Left renal pelvis (tissue), 4 donors: ENCODE data around the gene SYNPO2. TPM values are rescaled to one million over a fixed set of nuclear protein-coding genes. Genes with fewer than 3 reads are reported as not detected.
A peak's percentile ranks its signal among the peaks of the same experiment; 100 is the strongest.
"Not testable (repeated sequence)": the region's sequence is repeated elsewhere in the genome, so short reads cannot be mapped to it uniquely, and the experiment has no call there.

Experiments used
- DNase-seq, 4 donors: peaks; one replicate each; pipeline ENCODE4 v3.0.0-alpha.2; 2013; ENCODE audit warnings: low read depth in 4 of 4, low spot score in 3 of 4
- polyA plus RNA-seq, 4 donors: library from polyadenylated mRNA; unstranded; fragments of 120-200 nt; gene quantifications; one replicate each; pipeline ENCODE4 v1.2.1, GENCODE V29; 2013; ENCODE audit not compliant: insufficient read length in 4 of 4

SYNPO2 gene
- polyA plus RNA-seq, 4 donors, result 4.6 to 28.2 (median 14.5) TPM

DNA sequence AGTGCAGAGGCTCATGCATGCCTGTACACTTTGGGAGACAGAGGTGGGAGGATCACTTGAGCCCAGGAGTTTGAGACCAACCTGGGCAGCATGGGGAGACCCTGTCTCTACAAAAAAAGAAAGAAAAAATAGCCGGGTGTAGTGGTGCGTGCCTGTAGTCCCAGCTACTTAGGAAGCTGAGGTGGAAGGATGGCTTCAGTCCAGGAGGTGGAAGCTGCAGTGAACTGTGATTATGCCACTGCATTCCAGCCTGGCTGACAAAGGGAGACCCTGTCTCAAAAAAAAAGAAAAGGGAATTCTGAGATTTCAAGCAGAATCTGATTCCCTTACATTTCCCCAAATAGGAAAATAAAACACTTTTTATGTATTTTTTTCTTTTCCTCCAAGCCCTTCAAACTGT, 83.5 kb downstream of the SYNPO2 start:
- no peak for DNase-seq

DNA sequence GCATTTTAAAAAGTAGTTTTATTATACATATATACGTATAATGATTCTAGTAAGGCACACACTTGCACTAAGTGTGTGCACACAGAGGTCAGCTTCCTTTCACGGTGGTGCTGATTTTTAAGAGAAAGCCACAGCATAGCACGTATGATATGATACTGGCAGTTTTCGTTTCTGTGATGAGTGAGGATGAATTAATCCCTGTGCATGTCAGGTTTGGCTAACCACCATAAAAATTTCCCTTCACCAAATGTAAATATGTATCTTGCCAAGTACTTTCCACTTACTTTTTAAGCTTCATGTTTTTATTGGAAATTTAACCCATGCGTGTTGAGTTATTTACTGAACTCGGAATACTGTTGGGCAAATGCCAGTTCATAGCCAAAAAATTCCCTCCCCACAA, 84.6 kb downstream of the SYNPO2 start:
- no peak for DNase-seq

DNA sequence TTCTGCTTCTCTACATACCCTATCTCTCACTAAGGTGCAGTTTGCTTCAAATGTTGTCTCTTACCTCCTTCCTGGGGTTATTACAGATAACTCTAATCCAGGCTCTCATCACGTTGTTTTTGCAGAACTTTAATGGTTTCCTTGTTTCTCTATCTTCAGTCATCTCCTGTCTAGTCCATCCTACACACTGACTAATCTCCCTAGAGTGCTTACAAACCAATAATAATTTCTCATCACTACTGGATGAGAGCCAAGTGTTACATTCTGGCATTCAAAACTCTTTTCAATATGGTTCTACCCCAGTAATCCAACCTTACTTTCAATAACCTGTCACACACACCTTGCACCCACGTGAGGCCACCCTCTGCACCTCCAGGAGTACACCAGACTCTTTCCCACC, 86.1 kb downstream of the SYNPO2 start:
- no peak for DNase-seq

DNA sequence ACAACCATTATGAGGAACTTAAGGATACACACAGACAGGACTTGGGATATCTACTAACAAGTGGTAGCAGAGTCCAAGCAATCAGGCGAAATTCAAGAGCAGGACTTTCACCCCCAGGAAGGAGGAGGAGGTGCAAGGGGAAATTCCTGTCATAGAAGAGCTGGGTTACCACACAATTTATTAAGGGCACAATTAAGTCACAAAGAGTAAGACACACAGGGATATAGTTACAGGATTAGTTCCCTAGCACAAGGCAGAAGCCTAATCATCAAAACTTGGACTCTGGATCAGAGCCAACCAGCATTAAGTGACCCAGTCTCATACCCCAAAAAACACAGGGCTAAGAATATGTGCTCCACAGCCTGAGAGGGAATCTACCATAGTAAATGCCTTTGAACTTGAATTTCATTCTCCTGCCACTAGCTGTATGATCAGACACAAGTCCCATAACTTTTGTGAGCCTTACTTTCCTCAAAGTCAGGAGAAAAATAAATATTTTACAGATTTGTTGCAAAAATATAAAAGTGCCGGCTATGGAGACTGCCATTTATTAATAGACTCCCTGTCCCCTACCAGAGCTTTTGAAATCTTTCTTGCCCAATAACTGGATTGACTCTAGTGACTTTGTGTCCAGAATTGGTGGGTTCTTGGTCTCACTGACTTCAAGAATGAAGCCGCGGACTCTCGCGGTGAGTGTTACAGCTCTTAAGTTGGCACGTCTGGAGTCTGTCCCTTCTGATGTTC, 87.0 kb downstream of the SYNPO2 start:
- DNase-seq, result no peak

DNA sequence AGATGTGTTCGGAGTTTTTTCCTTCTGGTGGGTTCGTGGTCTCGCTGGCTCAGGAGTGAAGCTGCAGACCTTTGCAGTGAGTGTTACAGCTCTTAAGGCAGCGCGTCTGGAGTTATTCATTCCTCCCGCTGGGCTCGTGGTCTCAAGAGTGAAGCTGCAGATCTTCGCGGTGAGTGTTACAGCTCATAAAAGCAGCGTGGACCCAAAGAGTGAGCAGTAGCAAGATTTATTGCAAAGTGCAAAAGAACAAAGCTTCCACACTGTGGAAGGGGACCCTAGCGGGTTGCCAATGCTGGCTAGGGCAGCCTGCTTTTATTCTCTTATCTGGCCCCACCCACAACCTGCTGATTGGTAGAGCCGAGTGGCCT, 87.5 kb downstream of the SYNPO2 start:
- DNase-seq, result not testable (repeated sequence)

DNA sequence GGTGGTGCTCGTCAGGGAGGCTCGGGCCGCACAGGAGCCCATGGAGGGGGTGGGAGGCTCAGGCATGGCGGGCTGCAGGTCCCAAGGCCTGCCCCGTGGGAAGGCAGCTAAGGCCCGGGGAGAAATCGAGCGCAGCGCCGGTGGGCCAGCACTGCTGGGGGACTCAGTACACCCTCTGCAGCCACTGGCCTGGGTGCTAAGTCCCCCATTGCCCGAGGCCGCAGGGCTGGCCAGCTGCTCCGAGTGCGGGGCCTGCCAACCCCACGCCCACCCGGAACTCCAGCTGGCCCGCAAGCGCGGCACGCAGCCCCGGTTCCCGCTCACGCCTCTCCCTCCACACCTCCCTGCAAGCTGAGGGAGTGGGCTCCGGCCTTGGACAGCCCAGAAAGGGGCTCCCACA, 88.4 kb downstream of the SYNPO2 start:
- DNase-seq, result not testable (repeated sequence)

DNA sequence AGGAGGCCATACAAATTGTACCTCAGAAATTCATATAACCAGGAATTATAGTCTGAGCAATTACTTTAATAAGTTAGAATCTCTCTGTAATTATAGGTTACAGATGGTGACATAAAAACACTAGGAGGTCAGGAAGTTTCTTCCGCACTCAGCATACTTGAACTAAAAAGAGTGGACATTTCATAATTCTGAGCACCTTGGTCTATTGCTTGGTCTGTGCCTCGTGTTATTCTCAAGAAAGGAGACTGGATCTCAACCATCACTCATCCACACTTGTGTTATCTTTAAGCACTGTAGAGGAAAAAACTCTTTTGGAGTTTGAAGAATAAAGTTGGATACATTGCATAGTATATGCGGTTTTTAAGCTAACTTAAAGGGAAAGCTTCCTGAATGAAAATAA, 91.1 kb downstream of the SYNPO2 start:
- DNase-seq, result no peak

DNA sequence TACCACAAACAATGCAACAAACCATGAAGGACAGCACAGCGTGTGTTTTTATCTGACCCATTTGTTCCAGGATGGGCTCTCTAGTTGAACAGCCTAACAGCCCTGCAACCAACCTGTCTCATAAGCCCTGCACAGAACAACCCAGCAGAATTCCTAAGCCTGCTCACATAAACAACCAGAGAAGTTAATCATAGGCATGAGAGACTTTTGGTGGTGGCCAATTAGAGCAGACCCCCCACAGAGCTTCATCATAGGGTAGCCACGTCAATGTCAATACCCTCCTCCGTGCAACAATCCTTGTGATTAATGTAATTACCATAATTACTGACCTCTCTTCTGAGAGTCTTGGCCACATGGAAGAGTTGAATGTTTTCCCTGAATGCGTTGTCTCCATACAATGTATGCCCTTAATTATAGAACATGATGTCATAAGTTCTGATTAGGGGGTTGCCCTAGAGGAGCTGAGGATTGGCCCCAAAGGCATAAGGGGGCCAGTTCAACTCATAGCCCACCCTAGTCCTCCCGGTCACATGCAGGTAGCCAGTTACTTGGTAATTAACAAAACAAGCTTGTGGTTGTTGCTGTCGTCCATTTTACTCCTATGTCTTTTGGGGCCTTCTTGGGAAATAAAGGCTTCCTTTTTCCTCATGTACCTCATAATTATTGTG, 92.7 kb downstream of the SYNPO2 start:
- no peak for DNase-seq

DNA sequence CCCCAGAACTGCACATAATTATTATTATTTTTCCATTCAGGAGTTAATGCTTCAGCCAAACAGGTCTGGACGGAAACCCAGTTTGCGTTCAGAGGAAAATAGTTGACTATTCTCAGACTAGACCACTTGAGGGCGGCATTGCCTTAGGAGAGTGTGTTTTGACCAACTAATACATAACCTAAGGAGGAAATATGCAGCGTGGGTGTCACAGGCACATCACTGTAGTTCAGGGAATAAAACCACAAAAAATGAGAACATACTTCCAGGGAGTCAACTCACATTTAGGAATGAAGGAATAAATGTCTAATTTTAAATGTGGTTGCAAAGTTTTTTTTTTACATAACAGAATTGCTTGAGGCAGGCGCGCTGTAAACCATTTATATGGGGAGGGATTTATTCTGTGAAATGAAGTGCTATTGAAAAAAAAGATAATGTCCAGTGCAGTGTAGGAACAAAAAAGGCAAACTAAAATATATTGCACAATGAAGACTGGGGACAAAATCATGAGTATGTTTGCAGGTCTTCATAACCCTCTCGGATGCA, 93.3 kb downstream of the SYNPO2 start:
- peak in 3 of 4 donors; percentile 23 to 47 (median 39) for DNase-seq

DNA sequence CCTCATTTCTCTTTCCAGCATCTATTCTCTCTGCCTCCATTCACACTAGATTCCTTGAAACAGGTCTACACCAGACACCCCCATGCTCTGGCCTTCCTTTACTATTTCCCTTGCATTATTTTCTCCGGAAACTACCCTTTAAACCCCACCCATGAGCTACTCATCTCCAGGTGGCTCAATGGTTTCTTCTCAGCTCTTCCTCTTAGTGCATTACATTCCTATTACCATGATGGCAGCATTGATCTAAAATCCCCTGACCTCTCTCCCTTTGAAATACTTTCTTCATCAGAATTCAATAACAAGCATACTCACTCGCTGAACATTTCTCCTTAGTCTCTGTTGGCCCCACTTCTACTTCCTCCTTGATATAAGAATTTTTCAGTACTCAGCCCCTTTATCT, 94.6 kb downstream of the SYNPO2 start:
- no peak for DNase-seq

DNA sequence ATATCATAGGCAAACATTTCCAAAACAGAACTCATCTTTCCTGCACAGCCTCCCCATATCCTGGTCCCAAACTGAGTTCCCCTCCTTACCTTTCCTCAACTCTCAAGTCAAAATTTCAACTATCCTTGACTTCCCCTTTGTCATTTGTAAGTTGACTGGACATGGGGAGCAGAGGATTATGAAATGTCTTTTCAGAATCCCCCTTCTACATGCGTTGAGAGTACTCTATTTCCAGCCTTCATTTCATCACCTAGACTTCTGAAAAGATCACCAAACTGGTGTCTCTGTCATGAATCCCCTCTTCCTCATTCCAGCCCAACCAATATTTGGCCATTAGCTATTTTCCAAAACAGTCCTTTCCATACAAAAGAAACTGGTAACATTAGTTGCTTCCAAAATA, 95.2 kb downstream of the SYNPO2 start:
- DNase-seq, result no peak

DNA sequence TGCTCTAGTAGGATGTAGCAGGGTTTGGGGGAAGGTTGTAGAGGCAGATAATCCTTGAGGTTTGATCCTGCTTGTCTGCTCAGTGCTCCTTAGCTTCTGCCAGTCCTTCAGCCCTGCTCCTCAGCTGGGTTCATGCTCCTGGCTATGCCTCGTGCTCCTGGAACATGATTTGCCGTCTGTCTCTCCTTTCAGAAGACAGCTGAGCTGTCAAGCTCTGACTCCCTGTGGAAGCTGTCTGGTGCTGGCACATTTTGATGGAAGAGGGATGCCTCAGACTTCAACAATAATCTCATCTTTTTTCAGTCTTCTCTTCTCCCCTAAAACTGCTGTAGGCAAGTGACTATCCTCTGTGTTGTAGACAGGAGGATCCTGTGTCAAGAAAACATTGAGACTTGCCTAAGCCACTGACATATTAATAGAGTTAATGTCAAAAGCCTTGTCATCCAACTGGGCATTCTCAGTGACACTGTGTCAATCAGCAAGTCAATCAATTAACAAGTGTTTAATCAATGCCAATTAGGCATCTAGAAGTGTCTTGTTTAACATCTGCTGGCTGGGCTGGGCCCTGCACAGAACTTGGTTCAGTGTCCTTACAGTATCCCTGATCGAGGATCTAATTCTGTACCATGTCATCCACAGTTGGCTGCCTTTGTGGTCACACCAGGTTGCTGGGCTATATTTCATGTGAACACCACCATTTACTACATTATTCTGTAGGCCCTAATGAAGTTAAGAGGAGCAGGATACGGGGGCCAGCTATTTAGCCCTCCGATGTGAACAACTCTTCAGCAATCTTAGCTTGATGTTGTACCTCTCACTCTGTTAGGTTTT, 96.7 kb downstream of the SYNPO2 start:
- no peak for DNase-seq

DNA sequence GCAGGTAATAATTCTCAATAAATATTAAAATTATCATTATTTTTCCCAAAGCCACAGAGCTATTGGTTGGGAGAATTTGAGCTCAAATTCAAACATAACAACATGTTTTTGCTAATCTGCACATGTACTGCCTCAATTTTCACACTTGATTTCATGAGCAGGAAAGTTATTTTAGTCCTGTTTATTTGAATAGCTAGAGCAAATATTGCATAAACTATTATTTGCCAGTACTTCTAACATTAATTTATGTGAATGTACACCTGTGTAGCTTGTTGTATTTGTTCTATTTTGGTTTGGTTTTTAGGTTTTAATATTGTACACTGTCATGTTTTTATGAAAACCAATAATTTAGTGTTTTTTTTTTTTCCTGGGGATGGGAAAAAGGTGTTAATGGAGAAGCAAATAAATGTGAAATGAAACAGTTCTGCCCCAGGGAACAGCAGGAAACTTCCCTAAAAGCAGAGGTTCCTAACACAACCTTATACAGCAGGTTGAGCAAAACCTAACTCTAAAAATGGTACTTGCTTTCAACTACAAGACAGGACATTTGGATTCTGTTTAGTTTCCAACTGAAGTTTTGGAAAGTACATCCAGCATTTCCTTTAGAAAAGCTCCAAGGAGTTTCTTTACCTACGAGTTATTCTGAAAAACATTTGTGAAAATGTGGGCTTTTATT, 99.4 kb downstream of the SYNPO2 start:
- no peak for DNase-seq

DNA sequence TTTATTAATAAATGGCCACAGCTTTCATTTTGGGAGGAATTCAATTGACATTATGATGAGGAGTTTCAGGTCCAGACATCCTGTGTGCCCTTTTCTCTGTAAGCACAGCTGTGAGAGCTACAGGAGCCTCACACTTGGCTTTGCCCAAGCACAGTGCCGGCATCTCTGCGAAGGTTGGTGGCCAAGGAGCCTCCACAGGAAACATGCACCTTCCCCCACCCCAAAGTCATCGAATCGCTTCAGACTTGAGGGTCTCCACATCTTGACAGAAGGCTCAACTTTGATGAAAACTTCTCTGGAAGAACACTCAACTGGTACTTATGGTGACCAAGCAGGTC, 100.0 kb downstream of the SYNPO2 start:
- no peak for DNase-seq

DNA sequence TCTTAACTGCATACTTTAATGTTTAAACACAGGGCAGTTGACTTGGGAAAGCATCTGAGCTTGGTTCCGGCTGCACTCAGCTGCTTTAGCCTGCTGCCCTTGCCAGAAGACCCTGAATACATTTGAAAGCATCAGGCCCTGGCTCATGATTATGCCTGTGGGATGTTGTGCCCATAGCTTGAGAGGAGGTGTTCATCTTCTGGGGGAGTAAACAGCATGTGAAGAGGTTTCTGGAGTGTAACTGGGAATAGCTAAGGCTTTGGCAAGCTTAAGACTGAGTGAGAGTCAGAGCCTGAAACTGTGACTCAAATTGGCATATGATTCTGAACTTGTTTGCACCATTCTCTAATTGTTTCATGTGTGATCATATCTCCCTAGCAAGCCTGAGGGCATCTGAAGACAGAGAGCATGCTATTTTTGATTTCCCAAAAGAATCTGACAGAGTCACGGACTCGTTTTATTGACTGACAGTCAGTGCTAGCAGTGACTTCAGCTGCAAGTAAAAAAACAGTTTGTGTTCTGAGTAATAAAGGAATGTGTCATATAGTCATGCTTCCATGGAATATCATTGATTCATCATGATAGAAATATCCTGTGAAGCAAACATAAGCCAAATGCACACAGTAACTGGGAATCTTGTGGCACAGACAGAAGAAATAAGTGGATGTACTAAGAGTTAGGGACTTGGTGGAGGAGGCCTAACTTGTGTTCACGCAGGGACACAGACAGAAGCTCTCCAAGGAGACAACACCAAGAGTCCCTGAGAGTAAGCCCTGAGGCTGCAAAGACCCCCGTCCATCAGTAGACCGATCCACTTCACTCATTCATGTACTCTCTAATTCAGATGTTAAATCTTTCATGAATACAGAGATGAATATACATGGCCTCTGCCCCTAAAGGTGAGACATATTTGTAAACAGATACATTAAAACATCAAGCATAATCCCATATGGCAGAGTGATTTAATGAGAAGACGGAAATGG, 100.7 kb downstream of the SYNPO2 start:
- no peak for DNase-seq

DNA sequence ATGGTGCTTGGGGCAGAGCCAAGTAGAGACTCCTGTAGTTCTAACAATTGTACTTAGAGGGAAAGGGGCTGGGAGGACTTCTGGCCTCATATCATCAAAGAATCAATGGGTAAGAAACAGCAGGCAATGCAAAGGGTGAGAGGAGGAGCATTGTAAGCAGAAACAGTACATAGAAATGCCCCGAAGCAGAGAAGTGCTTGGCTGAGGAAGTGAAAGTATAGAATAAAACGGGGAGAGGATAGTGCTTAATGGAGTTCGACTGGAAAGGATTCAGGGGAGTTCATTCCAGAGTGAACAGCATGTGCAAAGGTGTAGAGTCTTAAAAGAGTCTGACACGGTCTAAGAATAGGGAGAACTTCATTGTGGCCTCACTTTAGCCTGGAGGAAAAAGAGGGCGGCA, 103.0 kb downstream of the SYNPO2 start:
- DNase-seq, result no peak

DNA sequence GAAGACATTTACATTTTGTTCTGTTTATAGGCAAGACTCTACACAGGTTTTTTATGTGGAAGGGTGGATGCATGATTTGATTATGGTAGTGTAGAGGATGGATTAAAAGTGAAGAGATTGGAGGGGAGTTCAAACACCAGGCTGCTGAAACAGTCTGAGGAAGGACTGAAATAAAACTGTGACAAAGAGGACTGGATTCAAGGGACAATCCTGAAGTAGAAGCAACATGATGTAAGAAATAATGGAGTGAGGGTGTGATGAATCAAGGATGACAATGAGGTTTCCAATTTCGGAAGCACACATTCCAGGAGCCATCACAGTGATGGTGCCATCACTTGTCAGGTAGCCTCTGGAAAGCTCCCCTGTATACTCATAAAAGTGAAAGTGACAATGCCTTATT, 103.5 kb downstream of the SYNPO2 start:
- DNase-seq, result no peak

DNA sequence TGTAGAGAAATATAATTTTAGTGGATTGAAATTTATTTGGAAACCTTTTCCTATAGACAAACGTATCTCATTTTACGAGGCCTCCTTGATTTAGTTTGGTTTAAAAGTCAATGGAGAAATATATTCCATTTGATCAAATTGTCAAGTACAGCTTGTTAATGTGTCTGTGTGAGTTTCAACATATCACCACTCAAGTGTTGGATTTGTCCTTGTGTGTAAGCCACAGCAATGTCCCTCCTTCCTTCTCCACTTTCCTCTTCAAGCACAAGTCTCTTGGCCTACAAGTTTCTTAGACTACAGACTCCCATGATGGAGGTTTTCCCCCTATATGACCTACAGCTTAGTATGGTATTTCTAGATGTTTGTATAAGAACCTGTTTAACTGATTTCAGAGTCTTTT, 104.7 kb downstream of the SYNPO2 start:
- no peak for DNase-seq

DNA sequence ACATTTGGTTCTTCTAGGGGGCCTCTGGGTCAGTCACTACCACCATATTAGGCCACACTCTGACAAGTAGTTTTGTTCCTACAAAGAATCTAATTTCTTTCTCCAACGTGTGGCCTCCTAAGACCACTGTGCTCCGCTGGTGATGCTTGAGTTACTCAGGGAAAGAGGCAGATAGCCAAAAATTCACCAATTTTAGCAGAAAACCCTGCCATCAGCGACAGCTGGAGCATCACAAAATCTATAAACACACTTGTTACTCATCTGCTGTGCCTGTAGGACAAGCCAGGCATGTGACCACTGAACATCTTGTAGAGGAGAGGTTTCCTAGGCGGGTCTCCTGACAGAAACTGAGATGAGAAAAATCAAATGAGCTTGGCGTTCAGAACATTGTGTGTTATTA, 105.4 kb downstream of the SYNPO2 start:
- DNase-seq, result no peak
